Stimulated activated CD4-positive, alpha-beta T cell treated with anti-CD3 and anti-CD28 coated beads, Interleukin-12 subunit alpha, Interleukin-12 subunit beta, amount 100 ng/mL, for 48 hours (primary cell): ENCODE results near the gene NTMT1.
A peak's percentile ranks its signal among the peaks of the same experiment; 100 is the strongest.

Experiments used
- DNase-seq, 3 donors: peaks; one replicate each; pipeline ENCODE4 v3.0.0-alpha.2; 2020; ENCODE audit warnings: low read depth in 2 of 3, low spot score in 1 of 3

Gene NTMT1

GRCh38 chr9:129613520-129614175 is 12.3 kb upstream of the NTMT1 start:
- DNase-seq, result no peak

GRCh38 chr9:129614932-129615331 is 11.0 kb upstream of the NTMT1 start:
- DNase-seq, result no peak

- DNase-seq, result no peak
Observed at GRCh38 chr9:129615407-129616285, 10.3 kb upstream of the NTMT1 start.

GRCh38 chr9:129617167-129617566 is 8.8 kb upstream of the NTMT1 start:
- DNase-seq, result no peak

GRCh38 chr9:129619787-129620668 is 5.9 kb upstream of the NTMT1 start:
- DNase-seq, result no peak

GRCh38 chr9:129620669-129621295 is 5.2 kb upstream of the NTMT1 start, which contains the start of gene C9orf50:
Gene C9orf50 (minus strand): TSS chr9:129621101. CDS start chr9:129620574, 527 bp downstream.
- DNase-seq, result no peak

GRCh38 chr9:129623331-129623730 is 2.6 kb upstream of the NTMT1 start:
- DNase-seq, result no peak

GRCh38 chr9:129624168-129624759 is 1.7 kb upstream of the NTMT1 start:
- peak; percentile 48 to 74 (median 66) for DNase-seq

GRCh38 chr9:129624947-129625346 is 1.0 kb upstream of the NTMT1 start:
- no peak for DNase-seq

GRCh38 chr9:129626625-129627284 is 792 bp downstream of the NTMT1 start:
- peak in 1 of 3 donors; percentile 22 for DNase-seq

GRCh38 chr9:129627556-129628440 is 1.8 kb downstream of the NTMT1 start:
- no peak for DNase-seq

GRCh38 chr9:129628709-129629108 is 2.7 kb downstream of the NTMT1 start:
- DNase-seq, result no peak

GRCh38 chr9:129629251-129629820 is 3.4 kb downstream of the NTMT1 start:
- no peak for DNase-seq

- no peak for DNase-seq
Observed at GRCh38 chr9:129630967-129631673, 5.2 kb downstream of the NTMT1 start.

GRCh38 chr9:129631674-129632129 is 5.7 kb downstream of the NTMT1 start:
- no peak for DNase-seq

GRCh38 chr9:129632460-129632859 is 6.5 kb downstream of the NTMT1 start:
- DNase-seq, result no peak

GRCh38 chr9:129633207-129633606 is 7.2 kb downstream of the NTMT1 start:
- no peak for DNase-seq

- no peak for DNase-seq
Observed at GRCh38 chr9:129633848-129634247, 7.9 kb downstream of the NTMT1 start.
